Motor neuron (in vitro differentiated cells): Measurements from ENCODE around the gene SERPINB10. TPM values are rescaled to one million over a fixed set of nuclear protein-coding genes. Genes with fewer than 3 reads are reported as not detected.

Experiments
- ATAC-seq, 8 experiments: fragments of 200-7000 bp; cut with Tn5 transposase; replicated peaks in 6 of 8; 2 replicates each; pipeline ENCODE4 v1.8.0; 2021; ENCODE audit warnings: mild to moderate bottlenecking in 8 of 8, moderate library complexity in 8 of 8
- H3K27ac ChIP-seq, 2 donors: fragments of 250-450 bp; sonication (Bioruptor Pico); 2 replicates each; pipeline ENCODE4 v1.9.0; 2021; ENCODE audit warnings: antibody characterized with exemption in 2 of 2, mild to moderate bottlenecking in 2 of 2, moderate library complexity in 1 of 2
- H3K4me1 ChIP-seq, 2 donors: fragments of 250-450 bp; sonication (Bioruptor Pico); replicated peaks in 1 of 2; 2 replicates each; pipeline ENCODE4 v1.6.1; 2021; ENCODE audit warnings: antibody characterized with exemption in 2 of 2, mild to moderate bottlenecking in 2 of 2, moderate library complexity in 1 of 2
- H3K4me3 ChIP-seq, 5 donors: fragments of 250-450 bp; sonication (Bioruptor Pico); 2 replicates each; pipeline ENCODE4 v1.9.0; 2021; ENCODE audit warnings: antibody characterized with exemption in 5 of 5, mild to moderate bottlenecking in 5 of 5, moderate library complexity in 4 of 5
- WGBS, 10 experiments: fragments of 450-650 bp; shearing (Covaris generic); methylation state at CpG; one replicate each; pipeline ENCODE4 v1.0.0; 2022; 5-methylcytosine and 5-hydroxymethylcytosine counted together
- in situ Hi-C, 9 experiments: fragments of 400-800 bp; cut with MboI; loops; one replicate each; pipeline ENCODE4 v1.15.0; 2021; ENCODE audit warnings: low sequenced_read_pairs in 9 of 9, low pct_unique_long_range_greater_than_20kb in 2 of 9; ENCODE audit not compliant: unreplicated experiment in 9 of 9
- total RNA-seq, 8 experiments: library from RNA; unstranded; fragments of 300-600 nt; gene quantifications; 2 replicates each; pipeline versions ENCODE4 v1.2.3 to v1.2.4, GENCODE V29; 2022

Gene SERPINB10
- under 1 TPM in 1 of 8 experiments, not detected in 7; 0.24 TPM for total RNA-seq

DNA sequence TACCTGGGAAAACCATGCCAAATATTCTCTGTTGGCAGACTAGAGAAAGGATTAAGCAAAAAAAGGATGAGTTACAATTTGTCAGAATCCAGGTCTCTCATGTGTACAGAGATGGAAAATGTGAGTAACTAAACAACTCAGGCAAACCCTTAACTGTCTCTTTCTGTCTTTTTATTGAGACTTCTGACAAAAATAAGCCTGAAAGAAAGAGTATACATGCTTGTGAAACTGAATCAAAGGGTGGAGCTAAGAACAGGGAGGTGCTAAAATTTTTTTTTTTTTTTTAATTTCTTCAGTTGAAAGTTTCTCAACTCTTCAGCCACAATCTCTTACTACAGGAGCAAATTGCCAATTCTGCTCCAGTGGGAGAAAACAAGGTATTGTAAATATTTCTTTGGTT, at the start of gene SERPINB10:
Gene SERPINB10, plus strand, starts transcription at position 295 of the 400 bp plus-strand sequence. CDS start 7,553 bp downstream, outside the sequence.
- in situ Hi-C loops: no loop called here
- Histone ChIP-seq H3K27ac (no peak within 1 kb of the TSS), H3K4me1 (no peaks in the 10 kb centered on the region), H3K4me3 (no peak within 1 kb of the TSS)
- peak in 2 of 8 experiments; percentile 34 to 48 for ATAC-seq

GRCh38 chr18:63858456-63858855, 49.3 kb upstream of the SERPINB10 start:
- no peaks in the 10 kb centered on the region for H3K4me1 ChIP-seq
- H3K27ac ChIP-seq: no peak overlapping the region
- no peak overlapping the region for H3K4me3 ChIP-seq
- ATAC-seq: no peak
- WGBS, 10 experiments: 7 to 71% (median 40%) methylated on average over 1 of the region's 1 CpG; no CpG with 5 or more reads in 1 of the 10 experiments
- in situ Hi-C loops: no loop called here

GRCh38 chr18:63859781-63860475, 47.8 kb upstream of the SERPINB10 start:
- in situ Hi-C loops: no loop called here
- ATAC-seq: no peak
- Histone ChIP-seq H3K27ac (no peak overlapping the region), H3K4me3 (no peak overlapping the region), H3K4me1 (no peaks in the 10 kb centered on the region)
- WGBS, 10 experiments: 30 to 100% (median 88%) methylated on average over 1 to 2 of the region's 2 CpGs; no CpG with 5 or more reads in 7 of the 10 experiments

DNA sequence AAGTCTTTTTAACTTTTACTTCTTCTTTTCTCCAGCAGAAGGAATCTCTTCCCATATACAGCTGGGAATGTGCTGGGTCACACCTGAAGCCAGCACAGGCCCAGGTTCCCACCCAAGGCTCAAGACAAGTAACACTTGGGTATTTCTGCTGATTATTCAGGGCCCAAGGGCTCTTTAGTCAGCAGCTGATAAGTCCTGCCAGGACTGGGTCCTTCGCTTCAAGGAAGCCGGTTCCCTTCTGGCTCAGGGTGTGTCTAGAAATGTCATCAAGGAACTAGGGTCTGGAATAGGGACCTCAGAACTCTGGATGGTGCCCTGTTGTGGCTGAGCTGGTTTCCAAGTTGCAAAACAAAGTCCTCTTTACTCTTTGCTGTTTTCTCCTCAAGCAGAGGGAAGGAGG, 47.2 kb upstream of the SERPINB10 start:
- Histone ChIP-seq H3K4me3 (no peak overlapping the region), H3K4me1 (no peaks in the 10 kb centered on the region), H3K27ac (no peak overlapping the region)
- in situ Hi-C loops: no loop called here
- no peak for ATAC-seq
- 58 to 100% (median 93%) methylated on average over 1 to 2 of the region's 2 CpGs; no CpG with 5 or more reads in 4 of the 10 experiments for WGBS, 10 experiments

GRCh38 chr18:63867368-63868125, 40.2 kb upstream of the SERPINB10 start:
- no peak overlapping the region for H3K4me3 ChIP-seq
- 0 to 96% (median 71%) methylated on average over 1 to 3 of the region's 3 CpGs; no CpG with 5 or more reads in 1 of the 10 experiments for WGBS, 10 experiments
- no peak overlapping the region for H3K27ac ChIP-seq
- ATAC-seq: peak in 2 of 8 experiments; percentile 38 to 62
- no peaks in the 10 kb centered on the region for H3K4me1 ChIP-seq
- in situ Hi-C loops: no loop called here

DNA sequence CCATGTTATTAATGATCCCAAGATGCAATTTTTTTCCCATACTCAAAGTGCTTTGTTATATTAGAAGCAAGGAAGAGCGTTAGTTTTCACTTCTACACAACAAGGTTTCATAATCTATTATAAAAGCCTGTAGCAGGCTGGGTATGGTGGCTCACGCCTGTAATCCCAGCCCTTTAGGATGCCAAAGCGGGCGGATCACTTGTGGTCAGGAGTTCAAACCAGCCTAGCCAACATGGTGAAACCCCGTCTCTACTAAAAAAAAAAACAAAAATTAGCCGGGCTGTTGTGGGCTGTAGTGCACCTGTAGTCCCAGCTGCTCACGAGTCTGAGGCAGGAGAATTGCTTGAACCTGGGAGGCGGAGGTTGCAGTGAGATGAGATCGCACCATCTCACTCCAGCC, 39.2 kb upstream of the SERPINB10 start:
- no peak for ATAC-seq
- H3K27ac ChIP-seq: no peak overlapping the region
- no peak overlapping the region for H3K4me3 ChIP-seq
- in situ Hi-C loops: no loop called here
- WGBS, 10 experiments: 81 to 100% (median 95%) methylated on average over 1 to 9 of the region's 9 CpGs; no CpG with 5 or more reads in 1 of the 10 experiments
- H3K4me1 ChIP-seq: no peaks in the 10 kb centered on the region

GRCh38 chr18:63869374-63869773, 38.4 kb upstream of the SERPINB10 start:
- in situ Hi-C loops: no loop called here
- Histone ChIP-seq H3K4me3 (no peak overlapping the region), H3K4me1 (no peaks in the 10 kb centered on the region), H3K27ac (no peak overlapping the region)
- 20 to 98% (median 39%) methylated on average over 1 to 8 of the region's 9 CpGs; no CpG with 5 or more reads in 1 of the 10 experiments for WGBS, 10 experiments
- ATAC-seq: peak in 1 of 8 experiments; percentile 46

DNA sequence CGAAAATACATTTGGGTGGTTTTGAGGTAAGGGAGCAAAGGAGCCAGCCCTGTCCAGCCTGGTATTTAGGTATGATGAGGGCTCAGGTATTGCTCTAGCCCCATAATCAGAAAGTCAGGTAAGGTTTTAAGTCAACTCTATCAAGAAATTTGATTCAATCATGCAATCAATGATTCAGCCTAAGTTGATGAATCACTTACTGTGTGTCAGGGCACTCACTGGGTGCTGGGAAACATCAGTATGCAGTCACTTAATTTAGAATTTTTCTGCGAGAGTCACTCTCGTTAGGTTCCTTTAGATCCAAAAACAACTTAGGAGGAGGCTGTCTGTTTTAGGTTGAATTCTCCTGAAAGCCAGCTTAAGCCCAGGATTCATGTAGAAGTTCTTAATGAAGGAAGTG, 37.9 kb upstream of the SERPINB10 start:
- no peak overlapping the region for H3K4me3 ChIP-seq
- no peak overlapping the region for H3K27ac ChIP-seq
- no peaks in the 10 kb centered on the region for H3K4me1 ChIP-seq
- no peak for ATAC-seq
- WGBS, 10 experiments: 0 to 100% (median 66%) methylated on average over 1 to 3 of the region's 3 CpGs; no CpG with 5 or more reads in 1 of the 10 experiments
- in situ Hi-C loops: no loop called here

GRCh38 chr18:63871836-63872235, 35.9 kb upstream of the SERPINB10 start:
- H3K4me1 ChIP-seq: no peaks in the 10 kb centered on the region
- no peak for ATAC-seq
- 0 to 86% (median 33%) methylated on average over 1 of the region's 1 CpG; no CpG with 5 or more reads in 2 of the 10 experiments for WGBS, 10 experiments
- no peak overlapping the region for H3K27ac ChIP-seq
- in situ Hi-C loops: no loop called here
- no peak overlapping the region for H3K4me3 ChIP-seq

DNA sequence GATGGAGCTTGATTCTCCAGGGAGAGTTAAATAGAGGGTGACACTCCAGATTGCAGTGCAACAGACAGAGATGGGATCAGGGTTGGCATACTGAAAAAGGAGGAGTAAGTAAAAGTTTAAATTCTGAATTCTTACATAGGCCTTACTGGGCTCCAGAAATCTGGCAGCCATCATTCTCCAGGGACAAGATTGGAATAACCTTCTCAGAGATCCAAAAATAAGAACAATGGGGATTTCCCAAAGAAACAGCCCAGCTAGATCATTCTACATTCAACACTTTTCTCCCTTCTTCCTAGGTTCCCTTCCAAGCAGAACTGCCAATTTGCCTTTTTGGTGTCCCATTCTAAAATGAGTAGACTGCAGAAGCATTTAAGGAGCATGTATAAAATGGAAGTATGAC, 35.2 kb upstream of the SERPINB10 start:
- in situ Hi-C loops: no loop called here

GRCh38 chr18:63878343-63878742, 29.4 kb upstream of the SERPINB10 start:
- Histone ChIP-seq H3K4me3 (no peak overlapping the region), H3K27ac (no peak overlapping the region), H3K4me1 (no peaks in the 10 kb centered on the region)
- 0 to 100% (median 78%) methylated on average over 1 to 3 of the region's 3 CpGs; no CpG with 5 or more reads in 1 of the 10 experiments for WGBS, 10 experiments
- in situ Hi-C loops: no loop called here
- ATAC-seq: peak in 1 of 8 experiments; percentile 22

More for the DNA sequence above, 35.2 kb upstream of the SERPINB10 start:
- no peak overlapping the region for H3K4me3 ChIP-seq
- H3K4me1 ChIP-seq: no peaks in the 10 kb centered on the region
- no peak for ATAC-seq
- no peak overlapping the region for H3K27ac ChIP-seq

DNA sequence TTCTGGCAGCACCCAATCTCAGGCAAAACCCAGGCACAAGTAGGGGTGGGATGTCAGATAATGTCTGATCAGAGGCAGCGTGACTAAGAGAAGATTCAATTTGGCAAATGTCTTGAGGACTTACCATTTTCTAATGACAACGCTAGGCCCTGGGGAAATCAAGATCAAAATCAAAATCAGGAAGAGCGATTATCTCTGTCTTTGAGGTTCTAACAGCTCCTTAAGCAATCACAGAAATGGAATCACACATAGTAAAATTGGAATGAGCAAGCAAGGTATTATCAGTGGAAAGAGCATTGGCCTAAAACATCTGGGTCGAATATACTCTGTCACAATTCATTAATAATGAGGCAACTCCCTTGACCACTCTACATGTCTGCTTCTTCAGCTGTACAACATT, 28.8 kb upstream of the SERPINB10 start:
- no peak overlapping the region for H3K27ac ChIP-seq
- WGBS, 10 experiments: 0 to 95% (median 75%) methylated on average over 1 to 4 of the region's 4 CpGs; no CpG with 5 or more reads in 1 of the 10 experiments
- no peak overlapping the region for H3K4me3 ChIP-seq
- no peaks in the 10 kb centered on the region for H3K4me1 ChIP-seq
- in situ Hi-C loops: no loop called here
- ATAC-seq: peak in 2 of 8 experiments; percentile 13 to 33

- ATAC-seq: no peak
- WGBS, 10 experiments: 40 to 100% (median 86%) methylated on average over 1 to 2 of the region's 2 CpGs; no CpG with 5 or more reads in 4 of the 10 experiments
- no peak overlapping the region for H3K4me3 ChIP-seq
- no peak overlapping the region for H3K27ac ChIP-seq
- H3K4me1 ChIP-seq: no peaks in the 10 kb centered on the region
- in situ Hi-C loops: no loop called here
These were observed 28.0 kb upstream of the SERPINB10 start for GRCh38 chr18:63879709-63880108.
